HG02973 (cell line): Measurements from ENCODE around the gene ATPAF1.
"Not testable (repeated sequence)": the region's sequence is repeated elsewhere in the genome, so short reads cannot be mapped to it uniquely, and the experiment has no call there.

Experiments used
- ATAC-seq: cut with Tn5 transposase; IDR thresholded peaks from one replicate; pipeline ENCODE4 v1.9.1; 2021; ENCODE audit warnings: moderate library complexity; ENCODE audit not compliant: unreplicated experiment

ATPAF1 gene

DNA sequence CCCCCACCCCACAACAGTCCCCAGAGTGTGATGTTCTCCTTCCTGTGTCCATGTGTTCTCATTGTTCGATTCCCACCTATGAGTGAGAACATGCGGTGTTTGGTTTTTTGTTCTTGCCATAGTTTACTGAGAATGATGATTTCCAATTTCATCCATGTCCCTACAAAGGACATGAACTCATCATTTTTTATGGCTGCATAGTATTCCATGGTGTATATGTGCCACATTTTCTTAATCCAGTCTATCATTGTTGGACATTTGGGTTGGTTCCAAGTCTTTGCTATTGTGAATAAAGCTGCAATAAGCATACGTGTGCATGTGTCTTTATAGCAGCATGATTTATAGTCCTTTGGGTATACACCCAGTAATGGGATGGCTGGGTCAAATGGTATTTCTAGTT lies 17.0 kb downstream of the ATPAF1 start:
- not testable (repeated sequence) for ATAC-seq

DNA sequence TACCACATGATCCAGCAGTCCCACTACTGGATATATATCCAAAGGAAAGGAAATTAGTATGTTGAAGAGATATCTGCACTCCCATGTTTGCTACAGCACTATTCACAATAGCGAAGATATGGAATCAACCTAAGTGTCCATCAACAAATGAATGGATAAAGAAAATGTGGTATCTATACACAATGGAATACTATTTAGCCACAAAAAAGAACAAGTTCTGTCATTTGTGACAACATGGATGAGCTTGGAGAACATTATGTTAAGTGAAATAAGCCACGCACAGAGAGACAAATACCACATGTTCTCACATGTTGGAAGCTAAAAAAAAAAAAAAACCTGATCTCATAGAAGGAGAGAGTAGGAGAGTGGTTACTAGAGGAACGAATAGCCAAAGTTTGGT lies 17.7 kb downstream of the ATPAF1 start:
- no peak for ATAC-seq

DNA sequence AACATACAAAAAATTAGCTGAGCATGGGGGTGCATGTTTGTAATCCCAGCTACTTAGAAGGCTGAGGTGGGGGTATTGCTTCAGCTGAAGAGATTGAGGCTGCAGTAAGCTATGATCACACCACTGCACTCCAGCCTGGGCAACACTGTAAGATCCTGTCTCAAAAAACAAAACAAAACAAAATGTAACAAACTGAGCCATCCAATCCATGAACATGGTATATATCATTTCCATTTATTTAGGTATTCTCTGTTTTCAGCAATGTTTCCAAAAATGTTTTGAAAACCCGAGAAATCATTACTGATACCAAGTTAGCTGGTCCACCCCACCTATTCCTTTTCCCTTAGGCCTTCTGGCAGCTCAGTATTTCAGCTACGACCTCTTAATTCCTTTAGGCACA lies 18.4 kb downstream of the ATPAF1 start:
- ATAC-seq = no peak

DNA sequence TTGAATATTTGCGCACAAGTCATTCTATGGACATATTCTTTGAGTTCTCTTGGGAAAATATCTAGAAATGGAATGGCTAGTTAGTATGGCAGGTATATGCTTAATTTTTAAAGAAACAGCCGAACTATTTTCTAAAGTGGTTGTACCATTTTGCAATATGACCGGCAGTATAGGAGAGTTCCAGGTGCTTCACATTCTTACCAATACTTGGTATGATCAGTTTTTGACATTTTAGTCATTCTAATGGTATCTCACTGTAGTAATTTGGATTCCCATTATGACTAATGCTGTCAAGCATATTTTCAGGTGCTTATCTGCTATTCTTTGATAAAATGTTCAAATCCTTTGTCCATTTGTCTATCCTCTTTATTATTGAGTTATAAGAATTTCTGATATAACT lies 20.6 kb downstream of the ATPAF1 start:
- no peak for ATAC-seq

DNA sequence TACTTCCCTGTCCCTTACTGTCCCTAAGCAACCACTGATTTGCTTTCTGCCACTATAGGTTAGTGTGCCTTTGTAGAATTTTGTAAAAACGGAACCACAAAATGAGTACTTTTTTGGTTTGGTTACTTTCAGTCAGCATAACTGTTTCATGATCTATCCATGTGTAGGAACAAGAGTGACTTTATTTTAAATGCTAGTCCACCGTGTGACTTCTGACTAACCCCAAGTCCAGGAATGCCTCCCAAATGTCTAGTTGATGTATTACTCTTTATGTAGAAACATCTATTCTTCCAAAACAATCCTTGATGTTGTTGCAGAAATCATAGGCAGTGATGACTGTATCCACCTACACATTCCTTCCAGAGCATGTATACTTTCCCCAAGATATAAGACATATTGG lies 21.3 kb downstream of the ATPAF1 start:
- ATAC-seq = no peak

DNA sequence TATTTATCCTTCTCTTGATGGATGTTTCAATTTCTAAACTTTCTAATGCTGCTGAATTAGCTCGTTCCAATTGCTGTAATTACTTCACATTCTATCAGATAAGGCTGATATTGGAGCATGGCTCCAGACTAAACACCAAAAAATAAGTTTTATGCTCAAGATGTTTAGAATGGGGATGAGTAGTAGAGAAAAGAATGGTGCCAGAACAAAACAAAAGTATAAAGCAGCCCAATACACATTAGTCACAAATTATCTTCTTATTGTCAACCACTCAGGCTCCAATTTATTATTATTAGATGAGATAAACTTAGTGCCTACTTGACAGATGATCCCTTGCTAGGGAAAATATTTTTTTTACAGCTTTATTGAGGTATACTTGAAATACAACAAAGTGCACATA lies 21.8 kb downstream of the ATPAF1 start:
- no peak for ATAC-seq

DNA sequence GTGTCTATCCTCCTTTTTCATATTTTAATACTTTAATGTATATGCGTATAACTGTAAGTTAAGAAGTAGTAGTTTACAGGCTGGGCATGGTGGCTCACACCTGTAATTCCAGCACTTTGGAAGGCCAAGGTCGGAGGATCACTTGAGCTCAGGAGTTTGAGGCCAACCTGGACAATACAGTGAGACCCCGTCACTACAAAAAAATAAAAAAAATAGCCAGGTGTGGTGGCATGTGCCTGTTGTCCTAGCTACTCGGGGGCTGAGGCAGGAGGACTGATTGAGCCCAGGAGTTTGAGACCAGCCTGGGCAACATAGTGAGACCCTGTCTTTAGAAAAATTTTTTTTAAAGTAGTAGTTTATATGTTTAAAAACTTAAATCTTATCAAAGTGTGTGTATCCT lies 22.3 kb downstream of the ATPAF1 start:
- no peak for ATAC-seq

DNA sequence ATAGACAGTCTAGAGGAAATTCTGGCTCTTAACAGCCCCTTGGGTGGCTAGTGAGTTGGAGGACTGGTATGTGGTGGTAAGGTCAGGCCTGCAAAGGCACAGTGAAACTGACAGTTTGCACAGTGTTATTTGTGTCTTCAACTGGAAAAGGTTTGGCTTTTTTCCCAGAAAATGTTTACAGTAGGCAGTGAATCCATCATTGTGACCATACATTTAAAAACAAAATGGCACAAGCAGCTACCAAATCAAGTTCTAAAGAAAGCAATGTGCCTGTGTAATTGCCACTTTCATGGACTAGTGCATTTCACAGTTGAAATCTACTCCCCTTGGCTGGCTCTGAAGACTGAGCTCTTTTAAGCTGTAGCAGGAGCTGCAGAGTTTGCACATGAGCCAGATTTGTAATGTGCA lies 24.8 kb downstream of the ATPAF1 start:
- ATAC-seq = no peak

DNA sequence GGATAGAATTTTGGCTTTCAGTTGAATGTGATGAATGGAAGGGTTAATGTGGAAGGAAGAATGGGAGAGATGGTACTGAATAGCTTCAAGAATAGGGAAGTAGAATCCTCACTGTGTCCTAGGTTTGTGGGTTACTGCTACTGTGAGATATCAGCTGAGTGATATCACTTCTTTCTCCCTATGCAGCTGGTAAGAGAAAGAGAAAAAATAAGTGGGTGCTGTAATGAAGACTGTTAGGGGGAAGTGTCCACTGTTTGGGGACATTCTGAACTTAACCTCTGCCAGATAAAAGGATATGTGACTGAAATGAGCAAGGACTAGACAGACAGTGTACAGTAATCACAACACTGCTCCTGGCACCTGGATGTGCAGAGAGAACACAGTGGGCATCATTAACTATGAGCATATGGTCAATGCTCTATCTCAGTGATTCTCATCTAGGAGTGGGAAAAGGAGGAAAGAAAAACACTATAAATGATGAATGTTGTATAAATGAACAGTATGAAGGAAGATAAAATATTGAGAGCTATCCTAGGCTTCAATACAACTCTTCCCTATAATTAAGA lies 26.0 kb downstream of the ATPAF1 start:
- no peak for ATAC-seq

DNA sequence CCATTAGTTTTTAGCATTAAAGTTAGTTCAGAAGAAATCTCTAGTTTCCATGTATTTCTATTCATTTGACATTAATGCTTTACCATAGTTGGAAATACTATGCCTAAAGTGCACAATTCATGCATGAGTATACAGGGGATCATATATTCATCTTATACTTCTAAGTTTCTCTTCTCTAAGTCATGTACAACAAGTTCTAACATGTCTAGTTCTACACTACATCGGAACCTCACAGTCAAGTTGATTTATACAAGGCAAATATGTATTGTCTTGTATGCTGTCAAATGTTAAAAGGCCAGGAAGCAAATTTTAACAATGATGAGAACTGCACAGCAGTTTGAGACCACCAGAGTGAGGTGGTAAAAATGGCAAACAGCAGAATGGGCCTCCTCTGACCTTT lies 28.6 kb downstream of the ATPAF1 start:
- ATAC-seq = no peak

DNA sequence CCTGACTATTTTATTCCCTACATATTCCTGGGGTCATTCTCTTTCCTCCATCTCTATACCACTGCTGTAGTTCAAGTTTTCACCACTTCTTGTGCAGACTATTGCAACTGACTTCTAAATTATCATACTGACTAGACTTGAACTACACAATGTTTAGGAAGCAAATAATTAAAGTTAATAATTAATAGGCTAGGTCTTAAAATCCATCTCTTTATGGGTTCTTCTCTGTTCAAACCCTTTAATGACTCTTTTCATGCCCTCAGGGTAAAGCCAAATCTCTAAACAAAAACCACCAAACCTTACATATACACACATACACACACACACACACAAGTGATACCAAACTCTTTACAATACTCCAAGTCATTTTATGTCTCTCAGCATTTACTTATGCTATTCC lies 29.2 kb downstream of the ATPAF1 start:
- ATAC-seq = no peak

DNA sequence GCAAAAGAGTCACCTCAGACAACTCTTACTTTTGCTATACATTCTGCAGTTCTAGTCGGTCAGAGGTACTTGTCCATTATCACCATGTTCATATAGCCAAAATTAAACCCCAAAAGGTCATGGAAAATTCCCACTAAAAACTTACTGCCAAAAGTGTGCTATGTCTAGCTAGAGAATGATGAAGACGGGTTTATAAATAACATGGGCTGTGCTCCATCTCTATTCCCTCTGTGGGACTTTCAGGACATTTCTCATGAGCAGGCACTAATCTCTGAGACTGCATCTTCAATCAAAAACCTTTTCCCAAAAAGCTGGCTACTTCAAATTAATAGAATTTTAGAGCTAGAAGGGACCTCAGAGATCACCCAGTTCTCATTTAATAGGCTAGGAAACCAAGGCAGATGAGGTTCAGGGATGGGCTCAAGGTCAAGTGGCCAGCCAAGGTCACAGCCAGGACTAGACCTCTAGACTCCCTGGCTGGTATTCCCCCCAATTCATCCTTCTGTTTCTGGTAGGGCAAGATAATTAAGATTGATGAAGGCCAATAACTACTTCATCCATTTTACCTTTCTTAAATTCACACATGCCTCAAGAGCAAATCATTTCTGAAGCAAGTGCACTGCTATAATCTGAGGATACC lies 30.6 kb downstream of the ATPAF1 start:
- no peak for ATAC-seq

DNA sequence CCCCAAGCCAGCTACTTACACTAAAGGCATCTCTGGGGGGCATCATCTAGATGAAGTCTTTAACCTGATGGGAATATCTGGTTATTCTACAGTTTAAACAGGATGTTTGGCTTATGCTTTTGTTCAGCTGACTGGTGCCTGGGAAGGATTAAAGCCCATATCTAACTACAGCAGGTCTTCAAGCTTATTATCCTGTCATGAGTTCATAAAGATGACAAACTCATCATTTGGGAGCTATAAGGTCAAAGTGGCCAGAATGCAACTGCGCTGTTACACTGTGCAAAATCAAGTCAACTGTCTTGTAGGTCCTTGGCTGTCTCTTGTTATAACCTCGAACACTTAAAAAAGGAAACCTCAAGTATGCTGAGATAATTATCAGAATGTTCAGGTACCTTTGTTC lies 33.0 kb downstream of the ATPAF1 start:
- ATAC-seq = no peak

DNA sequence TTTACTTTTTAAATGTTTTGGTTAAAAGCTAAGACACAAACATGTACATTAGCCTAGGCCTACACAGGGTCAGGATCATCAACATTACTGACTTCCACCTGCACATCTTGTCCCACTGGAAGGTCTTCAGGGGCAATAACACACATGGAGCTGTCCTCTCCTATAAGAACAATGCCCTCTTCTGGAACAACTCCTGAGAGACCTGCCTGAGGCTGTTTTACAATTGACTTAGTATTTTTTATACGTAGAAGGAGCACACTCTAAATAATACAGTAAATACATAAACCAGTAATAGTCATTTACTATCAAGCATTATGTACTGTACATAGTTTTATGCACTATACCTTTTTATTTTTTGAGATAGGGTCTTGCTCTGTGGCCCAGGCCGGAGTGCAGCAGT lies 37.4 kb downstream of the ATPAF1 start:
- ATAC-seq = no peak

DNA sequence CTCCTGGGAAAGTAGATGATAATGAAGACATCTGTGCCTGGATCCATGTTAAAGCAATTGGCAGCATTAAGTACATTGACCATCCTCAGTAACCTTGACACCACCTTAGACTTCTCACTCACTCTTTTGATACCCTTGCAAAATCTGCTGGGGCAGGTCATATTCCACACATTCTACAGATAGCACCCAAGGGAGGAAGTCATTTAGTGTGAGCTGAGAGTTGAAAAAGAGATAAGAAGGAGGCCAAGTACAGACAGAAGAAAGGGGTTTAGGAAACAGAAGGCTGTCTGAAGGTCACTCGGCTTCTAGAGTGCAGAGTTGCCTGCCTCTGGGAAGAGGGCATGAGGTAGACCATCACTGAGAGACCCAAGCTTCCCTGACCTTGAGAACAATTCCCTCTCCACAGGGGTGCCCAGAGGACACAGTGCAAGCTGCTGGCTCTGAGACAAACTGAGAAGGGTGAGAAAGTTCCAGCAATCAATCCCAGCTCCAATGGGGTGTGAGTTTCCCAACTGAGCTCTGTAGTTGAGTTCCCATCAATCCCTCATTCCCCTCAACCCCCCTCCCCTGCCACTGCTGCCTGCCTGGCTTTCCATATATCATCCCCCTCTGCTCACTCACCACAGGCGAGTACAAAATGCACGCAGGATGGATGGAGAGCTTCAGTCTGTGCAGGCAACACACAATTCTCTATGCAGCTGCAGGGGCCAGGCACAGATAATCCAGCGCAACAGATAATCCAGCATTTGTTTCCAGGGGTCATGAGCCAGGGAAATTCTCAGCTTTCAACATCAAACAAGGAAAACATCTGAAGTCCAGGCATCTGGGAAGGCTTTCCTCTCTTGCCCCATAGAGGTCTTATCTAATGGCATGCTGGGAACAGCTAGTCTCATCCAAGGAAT lies 44.2 kb downstream of the ATPAF1 start:
- no peak for ATAC-seq

DNA sequence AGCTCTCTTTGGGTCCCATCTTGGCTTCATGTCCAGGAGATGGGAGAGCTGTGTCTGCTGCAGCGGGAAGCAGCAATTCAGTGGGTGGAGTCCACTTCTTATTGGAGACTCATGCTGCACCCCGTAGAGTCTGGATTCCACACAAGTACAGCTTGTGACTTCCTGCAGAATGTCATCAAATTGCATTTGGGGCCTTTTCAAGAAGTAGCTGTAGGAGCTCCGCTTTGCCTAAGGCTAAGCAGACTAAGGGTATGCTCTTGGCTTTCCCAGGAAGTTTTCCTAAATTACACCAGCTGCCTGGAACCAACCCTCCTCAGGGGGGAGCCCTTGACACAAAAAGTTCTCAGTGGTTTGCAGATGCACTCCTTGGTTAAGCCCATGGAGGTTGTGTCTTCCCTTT lies 45.8 kb downstream of the ATPAF1 start:
- ATAC-seq = no peak

DNA sequence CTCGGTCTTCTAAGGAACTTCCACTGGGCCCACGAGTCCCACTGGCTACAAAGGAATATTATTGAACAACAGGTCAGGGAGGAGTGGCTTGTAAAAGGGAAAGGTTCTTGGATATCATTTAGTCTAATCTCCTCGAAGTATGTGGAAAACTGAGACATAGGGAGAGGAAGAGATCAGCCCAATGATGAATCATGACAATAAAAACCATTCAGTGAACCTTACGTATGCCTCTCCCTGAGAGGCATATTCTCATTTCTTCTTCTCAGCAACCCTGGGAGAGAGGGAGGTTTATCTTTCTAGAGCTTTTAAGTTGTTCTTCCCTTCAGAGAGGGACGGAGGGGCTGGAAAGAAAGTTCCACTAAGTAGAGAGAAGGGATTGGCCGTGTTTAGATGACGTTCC lies 46.2 kb downstream of the ATPAF1 start:
- ATAC-seq = no peak

DNA sequence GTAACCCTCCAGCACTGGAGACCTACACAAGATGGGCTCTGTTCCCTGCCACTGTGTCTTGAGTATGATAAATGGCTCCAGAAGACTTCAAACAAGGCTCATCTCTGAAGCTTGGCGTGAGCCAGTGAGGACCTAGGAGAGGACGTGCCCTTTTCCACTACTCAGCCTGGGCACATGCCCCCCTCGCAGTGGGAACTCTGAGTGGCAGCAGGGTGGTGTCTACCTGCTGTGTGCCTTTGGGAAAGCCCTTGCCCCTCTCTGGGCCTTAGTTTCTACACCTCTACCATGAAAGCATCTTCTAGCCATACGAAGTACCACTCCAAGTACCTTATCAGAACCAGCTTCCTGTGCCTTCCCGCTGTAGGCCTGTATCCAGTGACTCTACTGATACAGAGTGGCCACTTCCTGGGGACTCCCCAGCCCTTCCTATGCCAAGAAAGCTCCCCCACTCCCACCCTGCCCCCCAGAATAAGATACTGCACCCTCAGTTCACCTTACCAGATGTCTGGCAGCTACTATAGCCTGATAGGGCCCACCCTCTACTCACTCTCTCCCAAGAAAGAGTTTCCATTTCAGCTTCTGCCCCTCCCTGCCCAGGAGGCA lies 48.4 kb downstream of the ATPAF1 start:
- ATAC-seq = no peak

DNA sequence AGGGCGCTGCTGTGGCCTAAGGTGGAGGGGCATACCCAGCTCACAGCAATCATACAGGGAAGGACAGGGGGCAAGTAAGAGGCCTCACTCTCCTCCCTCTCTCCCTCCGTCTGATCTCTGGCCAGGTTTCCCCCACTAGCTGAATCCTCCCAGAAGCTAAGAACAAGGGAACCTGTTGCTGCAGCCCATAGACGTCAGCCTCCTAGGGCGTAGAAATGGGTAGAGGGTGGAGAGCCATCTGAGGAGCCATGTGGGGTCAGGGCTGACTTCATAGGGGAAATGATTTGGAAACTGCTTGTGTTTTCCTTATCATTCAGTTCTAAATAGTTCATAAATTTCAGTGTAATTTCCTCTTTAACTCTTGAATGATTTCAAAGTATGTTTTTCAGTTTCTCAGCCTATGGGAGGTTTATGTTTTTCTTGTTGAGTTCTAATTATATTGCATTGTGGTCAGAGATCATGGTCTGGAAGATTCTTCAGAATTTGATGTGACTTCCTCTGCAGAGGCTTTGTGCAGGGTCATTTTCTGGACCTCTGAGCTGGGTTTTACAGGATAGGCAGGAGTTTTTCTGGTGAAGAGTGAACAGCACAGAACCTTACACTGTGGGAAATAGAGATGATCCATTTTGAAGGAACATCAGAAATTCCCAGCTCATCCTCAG lies 49.3 kb downstream of the ATPAF1 start:
- ATAC-seq = no peak

DNA sequence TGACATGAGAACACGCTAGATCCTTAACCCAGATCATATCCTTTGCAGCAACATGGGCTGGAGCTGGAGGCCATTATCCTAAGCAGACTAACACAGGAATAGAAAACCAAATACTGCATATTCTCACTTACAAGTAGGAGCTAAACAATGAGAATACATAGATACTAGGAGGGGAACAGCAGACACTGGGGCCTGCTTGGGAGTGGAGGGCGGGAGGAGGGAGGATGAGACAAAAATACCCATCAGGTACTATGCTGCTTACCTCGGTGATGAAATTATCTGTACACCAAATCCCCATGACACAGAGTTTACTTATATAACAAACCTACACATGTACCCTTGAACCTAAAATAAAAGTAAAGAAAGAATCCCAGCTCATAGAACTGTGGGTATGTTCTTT lies 50.3 kb downstream of the ATPAF1 start:
- no peak for ATAC-seq

DNA sequence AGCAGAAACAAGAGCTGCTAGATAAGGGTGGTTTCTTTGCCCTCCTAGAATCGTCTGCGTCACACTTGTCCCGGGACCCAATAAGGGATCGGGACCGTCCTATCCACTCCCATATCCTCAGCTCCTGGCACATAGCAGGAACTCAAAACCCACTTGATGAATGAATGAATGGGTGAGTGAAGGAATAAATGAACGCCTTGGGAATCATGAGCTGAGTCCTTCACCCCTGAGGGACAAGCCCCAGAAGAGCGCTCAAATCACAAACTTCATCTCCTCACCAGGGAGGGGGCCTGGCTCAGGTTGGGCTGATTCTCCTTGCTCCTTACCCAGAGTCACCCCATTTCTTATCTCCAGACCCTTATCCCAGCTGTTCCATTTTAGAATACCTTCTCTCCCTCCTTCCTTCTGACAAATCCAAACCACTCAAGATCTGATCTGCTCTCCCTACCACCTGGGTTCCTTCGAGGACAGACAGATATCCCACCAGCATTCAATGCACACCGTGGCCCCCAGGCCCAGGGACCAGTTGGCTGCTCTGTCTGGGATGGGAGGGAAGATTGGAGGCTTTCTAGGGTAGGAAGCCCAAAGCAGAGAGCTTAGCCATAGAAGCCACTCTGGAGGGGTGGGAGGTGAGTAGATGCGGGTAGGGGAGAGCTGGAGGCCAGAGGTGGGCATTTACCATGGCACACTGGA lies 50.9 kb downstream of the ATPAF1 start:
- no peak for ATAC-seq
